Measurements from ENCODE around the gene BCL2A1. TPM values are rescaled to one million over a fixed set of nuclear protein-coding genes. Genes with fewer than 3 reads are reported as not detected.
"Not testable (repeated sequence)": the region's sequence is repeated elsewhere in the genome, so short reads cannot be mapped to it uniquely, and the experiment has no call there.

The BCL2A1 gene
- total and polyA plus RNA-seq, 4 donors, result 0.50 to 2.9 (median 1.2) TPM

DNA sequence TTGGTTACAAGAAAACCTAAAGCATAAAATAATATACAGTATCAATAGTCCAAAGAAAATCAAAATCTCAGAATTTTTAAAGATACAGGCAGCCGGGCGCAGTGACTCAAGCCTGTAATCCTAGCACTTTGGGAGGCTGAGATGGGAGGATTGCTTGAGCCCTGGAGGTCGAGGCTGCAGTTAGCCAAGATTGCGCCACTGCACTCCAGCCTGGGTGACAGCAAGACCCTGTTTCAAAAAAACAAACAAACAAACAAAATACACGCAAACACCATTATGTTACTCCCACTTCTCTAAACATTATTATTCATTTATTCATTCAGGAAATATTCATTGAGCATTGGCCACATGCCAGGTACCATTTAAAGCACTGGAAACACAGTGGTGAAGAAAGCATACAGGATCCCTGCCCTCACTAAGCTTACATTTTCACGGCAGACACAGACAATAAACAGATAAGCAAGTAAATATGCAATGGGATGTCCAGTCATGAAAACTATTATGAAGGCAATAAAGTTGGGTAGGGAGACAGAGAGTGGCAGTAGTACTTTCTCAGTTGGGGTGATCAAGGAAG lies 6.7 kb downstream of the BCL2A1 start:
- Histone ChIP-seq H3K9me3 (ENCODE audit: control insufficient read depth in 4 of 4, low read length in 3 of 4) (no peaks in the 10 kb centered on the region), H3K4me1 (ENCODE audit: control insufficient read depth in 4 of 4, insufficient read depth in 4 of 4, low read length in 3 of 4) (peaks cover 0 to 6% (median 0%) of the 10 kb centered on the region in 4 donors), H3K27ac (ENCODE audit: low read depth in 1 of 2, low read length in 2 of 2) (no peak overlapping the region), H3K9ac (ENCODE audit: low read depth in 1 of 2, low read length in 2 of 2) (no peak overlapping the region), H3K27me3 (ENCODE audit: control insufficient read depth in 4 of 4, insufficient read depth in 4 of 4, low read length in 3 of 4) (no peaks in the 10 kb centered on the region), H3K4me3 (ENCODE audit: low read depth in 1 of 3, low read length in 3 of 3) (no peak overlapping the region), H3K36me3 (ENCODE audit: control insufficient read depth in 4 of 4, insufficient read depth in 3 of 4, low read depth in 1 of 4, low read length in 3 of 4) (no peaks in the 10 kb centered on the region)
- DNase-seq (ENCODE audit: low spot score), result no peak
- TF ChIP-seq FOXA2 (IDR thresholded peaks at IDR 0.05) (no peak), SP1 (IDR thresholded peaks at IDR 0.05) (no peak), RXRA (IDR thresholded peaks at IDR 0.05) (no peak), HNF4G (IDR thresholded peaks at IDR 0.05) (no peak), TAF1 (conservative IDR thresholded peaks at IDR 0.05) (no peak), HNF4A (conservative IDR thresholded peaks at IDR 0.05) (no peak), JUND (IDR thresholded peaks at IDR 0.05) (no peak), GABPA (IDR thresholded peaks at IDR 0.05 in 1 of 2, conservative IDR thresholded peaks at IDR 0.05 in 1 of 2) (no peak), FOXA1 (IDR thresholded peaks at IDR 0.05) (no peak), RAD21 (IDR thresholded peaks at IDR 0.05) (no peak), YY1 (IDR thresholded peaks at IDR 0.05) (no peak)
- TF ChIP-seq, protein P1, sequence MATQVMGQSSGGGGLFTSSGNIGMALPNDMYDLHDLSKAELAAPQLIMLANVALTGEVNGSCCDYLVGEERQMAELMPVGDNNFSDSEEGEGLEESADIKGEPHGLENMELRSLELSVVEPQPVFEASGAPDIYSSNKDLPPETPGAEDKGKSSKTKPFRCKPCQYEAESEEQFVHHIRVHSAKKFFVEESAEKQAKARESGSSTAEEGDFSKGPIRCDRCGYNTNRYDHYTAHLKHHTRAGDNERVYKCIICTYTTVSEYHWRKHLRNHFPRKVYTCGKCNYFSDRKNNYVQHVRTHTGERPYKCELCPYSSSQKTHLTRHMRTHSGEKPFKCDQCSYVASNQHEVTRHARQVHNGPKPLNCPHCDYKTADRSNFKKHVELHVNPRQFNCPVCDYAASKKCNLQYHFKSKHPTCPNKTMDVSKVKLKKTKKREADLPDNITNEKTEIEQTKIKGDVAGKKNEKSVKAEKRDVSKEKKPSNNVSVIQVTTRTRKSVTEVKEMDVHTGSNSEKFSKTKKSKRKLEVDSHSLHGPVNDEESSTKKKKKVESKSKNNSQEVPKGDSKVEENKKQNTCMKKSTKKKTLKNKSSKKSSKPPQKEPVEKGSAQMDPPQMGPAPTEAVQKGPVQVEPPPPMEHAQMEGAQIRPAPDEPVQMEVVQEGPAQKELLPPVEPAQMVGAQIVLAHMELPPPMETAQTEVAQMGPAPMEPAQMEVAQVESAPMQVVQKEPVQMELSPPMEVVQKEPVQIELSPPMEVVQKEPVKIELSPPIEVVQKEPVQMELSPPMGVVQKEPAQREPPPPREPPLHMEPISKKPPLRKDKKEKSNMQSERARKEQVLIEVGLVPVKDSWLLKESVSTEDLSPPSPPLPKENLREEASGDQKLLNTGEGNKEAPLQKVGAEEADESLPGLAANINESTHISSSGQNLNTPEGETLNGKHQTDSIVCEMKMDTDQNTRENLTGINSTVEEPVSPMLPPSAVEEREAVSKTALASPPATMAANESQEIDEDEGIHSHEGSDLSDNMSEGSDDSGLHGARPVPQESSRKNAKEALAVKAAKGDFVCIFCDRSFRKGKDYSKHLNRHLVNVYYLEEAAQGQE (IDR thresholded peaks at IDR 0.05), result no peak
- TF ChIP-seq, protein P2, sequence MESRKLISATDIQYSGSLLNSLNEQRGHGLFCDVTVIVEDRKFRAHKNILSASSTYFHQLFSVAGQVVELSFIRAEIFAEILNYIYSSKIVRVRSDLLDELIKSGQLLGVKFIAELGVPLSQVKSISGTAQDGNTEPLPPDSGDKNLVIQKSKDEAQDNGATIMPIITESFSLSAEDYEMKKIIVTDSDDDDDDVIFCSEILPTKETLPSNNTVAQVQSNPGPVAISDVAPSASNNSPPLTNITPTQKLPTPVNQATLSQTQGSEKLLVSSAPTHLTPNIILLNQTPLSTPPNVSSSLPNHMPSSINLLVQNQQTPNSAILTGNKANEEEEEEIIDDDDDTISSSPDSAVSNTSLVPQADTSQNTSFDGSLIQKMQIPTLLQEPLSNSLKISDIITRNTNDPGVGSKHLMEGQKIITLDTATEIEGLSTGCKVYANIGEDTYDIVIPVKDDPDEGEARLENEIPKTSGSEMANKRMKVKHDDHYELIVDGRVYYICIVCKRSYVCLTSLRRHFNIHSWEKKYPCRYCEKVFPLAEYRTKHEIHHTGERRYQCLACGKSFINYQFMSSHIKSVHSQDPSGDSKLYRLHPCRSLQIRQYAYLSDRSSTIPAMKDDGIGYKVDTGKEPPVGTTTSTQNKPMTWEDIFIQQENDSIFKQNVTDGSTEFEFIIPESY (IDR thresholded peaks at IDR 0.05), result no peak
- TF ChIP-seq, protein P3, sequence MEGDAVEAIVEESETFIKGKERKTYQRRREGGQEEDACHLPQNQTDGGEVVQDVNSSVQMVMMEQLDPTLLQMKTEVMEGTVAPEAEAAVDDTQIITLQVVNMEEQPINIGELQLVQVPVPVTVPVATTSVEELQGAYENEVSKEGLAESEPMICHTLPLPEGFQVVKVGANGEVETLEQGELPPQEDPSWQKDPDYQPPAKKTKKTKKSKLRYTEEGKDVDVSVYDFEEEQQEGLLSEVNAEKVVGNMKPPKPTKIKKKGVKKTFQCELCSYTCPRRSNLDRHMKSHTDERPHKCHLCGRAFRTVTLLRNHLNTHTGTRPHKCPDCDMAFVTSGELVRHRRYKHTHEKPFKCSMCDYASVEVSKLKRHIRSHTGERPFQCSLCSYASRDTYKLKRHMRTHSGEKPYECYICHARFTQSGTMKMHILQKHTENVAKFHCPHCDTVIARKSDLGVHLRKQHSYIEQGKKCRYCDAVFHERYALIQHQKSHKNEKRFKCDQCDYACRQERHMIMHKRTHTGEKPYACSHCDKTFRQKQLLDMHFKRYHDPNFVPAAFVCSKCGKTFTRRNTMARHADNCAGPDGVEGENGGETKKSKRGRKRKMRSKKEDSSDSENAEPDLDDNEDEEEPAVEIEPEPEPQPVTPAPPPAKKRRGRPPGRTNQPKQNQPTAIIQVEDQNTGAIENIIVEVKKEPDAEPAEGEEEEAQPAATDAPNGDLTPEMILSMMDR (IDR thresholded peaks at IDR 0.05; ENCODE audit: low read depth, low read length, missing input control), result no peak
- TF ChIP-seq, protein P4, sequence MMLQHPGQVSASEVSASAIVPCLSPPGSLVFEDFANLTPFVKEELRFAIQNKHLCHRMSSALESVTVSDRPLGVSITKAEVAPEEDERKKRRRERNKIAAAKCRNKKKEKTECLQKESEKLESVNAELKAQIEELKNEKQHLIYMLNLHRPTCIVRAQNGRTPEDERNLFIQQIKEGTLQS (IDR thresholded peaks at IDR 0.05), result no peak
- WGBS, result 93% methylated on average over 6 of the region's 6 CpGs

DNA sequence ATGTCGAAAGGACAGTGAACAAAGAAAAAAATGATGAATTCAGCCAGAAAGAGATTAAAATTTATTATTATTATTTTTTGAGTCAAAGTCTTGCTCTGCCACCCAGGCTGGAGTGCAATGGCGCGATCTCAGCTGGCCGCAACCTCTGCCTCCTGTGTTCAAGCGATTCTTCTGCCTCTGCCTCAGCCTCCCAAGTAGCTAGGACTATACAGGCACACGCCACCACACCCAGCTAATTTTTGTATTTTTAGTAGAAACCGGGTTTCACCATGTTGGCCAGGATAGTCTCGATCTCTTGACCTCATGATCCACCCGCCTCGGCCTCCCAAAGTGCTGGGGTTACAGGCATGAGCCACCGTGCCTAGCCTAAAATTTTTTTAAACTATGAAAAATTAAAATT lies 8.1 kb downstream of the BCL2A1 start:
- not testable (repeated sequence) for H3K27ac ChIP-seq (ENCODE audit: low read depth in 1 of 2, low read length in 2 of 2); H3K4me3 ChIP-seq (ENCODE audit: low read depth in 1 of 3, low read length in 3 of 3); H3K36me3 ChIP-seq (ENCODE audit: control insufficient read depth in 4 of 4, insufficient read depth in 3 of 4, low read depth in 1 of 4, low read length in 3 of 4); H3K9me3 ChIP-seq (ENCODE audit: control insufficient read depth in 4 of 4, low read length in 3 of 4); DNase-seq (ENCODE audit: low spot score); H3K27me3 ChIP-seq (ENCODE audit: control insufficient read depth in 4 of 4, insufficient read depth in 4 of 4, low read length in 3 of 4); H3K9ac ChIP-seq (ENCODE audit: low read depth in 1 of 2, low read length in 2 of 2); H3K4me1 ChIP-seq (ENCODE audit: control insufficient read depth in 4 of 4, insufficient read depth in 4 of 4, low read length in 3 of 4)
- WGBS, result 97% methylated on average over 11 of the region's 11 CpGs

All from liver (tissue), 9 donors.